PFSK-1 (cell line): ENCODE results near the gene ARHGAP18.

Experiments
- FOXP2 ChIP-seq: optimal IDR thresholded peaks from 2 replicates; pipeline ENCODE3; 2011; ENCODE audit warnings: borderline replicate concordance, control low read depth, inconsistent platforms; ENCODE audit not compliant: insufficient read depth; ENCODE audit errors: extremely low read length, extremely low read depth
- POLR2AphosphoS5 ChIP-seq: IDR thresholded peaks from 2 replicates; pipeline ENCODE4 v1.6.1; 2012; ENCODE audit warnings: low read depth, mild to moderate bottlenecking, control low read depth, low read length, moderate library complexity
- REST ChIP-seq, 2 experiments: IDR thresholded peaks; 2 replicates each; pipeline versions ENCODE4 v1.6.1 to v1.8.0; 2011 to 2012; ENCODE audit warnings: low read depth in 2 of 2, low read length in 2 of 2, control low read depth in 1 of 2, inconsistent platforms in 1 of 2, mild to moderate bottlenecking in 1 of 2, moderate library complexity in 1 of 2; ENCODE audit not compliant: insufficient read depth in 1 of 2
- SIN3A ChIP-seq: IDR thresholded peaks from 2 replicates; pipeline ENCODE4 v1.6.1; 2012; ENCODE audit warnings: mild to moderate bottlenecking, low read length, moderate library complexity, borderline replicate concordance; ENCODE audit not compliant: insufficient read depth
- TAF1 ChIP-seq: IDR thresholded peaks from 2 replicates; pipeline ENCODE4 v1.6.1; 2012; ENCODE audit warnings: low read length, control low read depth, borderline replicate concordance; ENCODE audit not compliant: insufficient read depth

Gene ARHGAP18

DNA sequence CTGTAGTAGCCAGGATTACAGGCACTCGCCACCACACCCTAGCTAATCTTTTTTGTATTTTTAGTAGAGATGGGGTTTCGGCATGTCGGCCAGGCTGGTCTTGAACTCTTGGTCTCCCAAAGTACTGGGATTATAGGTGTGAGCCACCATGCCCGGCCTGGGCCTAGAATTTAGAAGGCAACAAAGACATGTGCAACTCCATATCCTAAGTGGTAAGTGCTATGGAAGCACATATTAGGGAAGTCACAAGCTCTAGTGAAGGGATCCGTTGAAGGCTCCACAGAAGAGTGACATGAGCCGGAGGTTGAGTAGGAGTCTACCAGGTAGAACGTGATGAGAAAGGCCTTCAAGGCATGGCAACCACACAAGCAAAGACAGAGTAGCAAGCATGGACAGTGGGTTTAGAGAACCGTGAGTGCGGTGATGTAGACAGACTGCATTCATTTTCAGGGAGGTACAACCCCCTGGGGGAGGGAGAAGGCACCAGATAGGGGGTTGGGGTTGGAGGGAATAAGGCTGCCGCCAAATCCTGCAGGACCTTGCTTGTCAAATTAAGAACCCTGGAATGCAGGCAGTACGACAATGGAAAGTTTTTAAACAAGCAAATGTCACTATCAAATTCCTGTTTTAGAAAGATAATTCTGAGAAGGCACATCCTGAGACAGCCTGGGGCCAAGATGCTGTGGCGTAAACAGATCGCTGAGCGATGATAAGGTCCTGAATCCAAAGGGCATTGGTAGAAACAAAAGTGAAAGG is 50.2 kb downstream of the ARHGAP18 start:
- TF ChIP-seq SIN3A (0 out of 2 replicates have a peak, but pooled peaks have one; percentile 52), TAF1 (no peak), POLR2AphosphoS5 (no peak), FOXP2 (no peak), REST (IDR thresholded peaks at IDR 0.05; ENCODE audit: insufficient read depth in 1 of 2, low read depth in 2 of 2, low read length in 2 of 2) (no peak)

DNA sequence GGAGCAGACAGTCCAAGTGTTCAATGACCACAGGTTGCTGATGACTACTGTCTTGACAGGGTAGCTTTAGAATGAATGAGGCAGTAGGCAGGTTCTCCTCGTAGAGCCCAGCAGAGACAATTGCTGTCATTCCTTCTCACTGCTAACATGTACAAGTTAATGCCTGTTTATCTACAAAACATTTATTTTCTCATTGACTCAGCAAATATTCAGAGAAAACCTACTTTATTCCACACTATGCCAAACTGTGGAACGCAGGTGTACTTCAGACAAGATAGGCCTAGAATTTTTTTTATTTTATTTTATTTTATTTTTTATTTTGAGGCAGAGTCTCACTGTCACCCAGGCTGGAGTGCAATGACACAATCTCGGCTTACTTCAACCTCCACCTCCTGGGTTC is 50.8 kb downstream of the ARHGAP18 start:
- TF ChIP-seq REST (IDR thresholded peaks at IDR 0.05; ENCODE audit: insufficient read depth in 1 of 2, low read depth in 2 of 2, low read length in 2 of 2) (no peak), POLR2AphosphoS5 (no peak), FOXP2 (no peak), SIN3A (no peak), TAF1 (no peak)

- TF ChIP-seq SIN3A (no peak), FOXP2 (no peak), REST (IDR thresholded peaks at IDR 0.05; ENCODE audit: insufficient read depth in 1 of 2, low read depth in 2 of 2, low read length in 2 of 2) (no peak), TAF1 (no peak), POLR2AphosphoS5 (no peak)
Observed at GRCh38 chr6:129657483-129657882, 52.5 kb downstream of the ARHGAP18 start.

GRCh38 chr6:129655334-129655733 is 54.6 kb downstream of the ARHGAP18 start:
- TF ChIP-seq TAF1 (no peak), SIN3A (no peak), FOXP2 (no peak), REST (IDR thresholded peaks at IDR 0.05; ENCODE audit: insufficient read depth in 1 of 2, low read depth in 2 of 2, low read length in 2 of 2) (no peak), POLR2AphosphoS5 (no peak)

- no peak for TF ChIP-seq REST (IDR thresholded peaks at IDR 0.05; ENCODE audit: insufficient read depth in 1 of 2, low read depth in 2 of 2, low read length in 2 of 2)
Observed at GRCh38 chr6:129653746-129654145, 56.2 kb downstream of the ARHGAP18 start.
